Posterior vena cava (tissue), 2 donors: Measurements from ENCODE around the gene UPK2. TPM values are rescaled to one million over a fixed set of nuclear protein-coding genes. Genes with fewer than 3 reads are reported as not detected.

ENCODE experiments used
- microRNA-seq, 2 donors: library from miRNA; unstranded; fragments of <30 nt; microRNA quantifications; one replicate each; pipeline ENCODE4 v1.2.0, GENCODE V29; 2020 to 2021; ENCODE audit warnings: borderline microRNAs expressed in 2 of 2
- total RNA-seq, 2 donors: library from RNA; stranded (reverse); fragmentation: NEBNext Ultra II Directional; extraction: Animal tissue kit (Norgen Biotek cat#: 25700); gene quantifications; one replicate each; pipeline ENCODE4 v1.2.1, GENCODE V29; 2021
- donor health status: DM: yes; HTN: yes; CAD: no.
- donor health status: DM: yes; HTN: yes; CAD: no.

Gene UPK2
- total RNA-seq, 2 donors from 2014 or later = not detected

Small RNAs within 50 kb of the gene (microRNA-seq; reads per million reads assigned to microRNA genes)
- gene MIR4492 = 0 to 0.32 reads per million in 2 donors

Other genes with a start within 250 kb of the UPK2 start
- 100 to 1,000 TPM; 104 to 117 TPM for gene DDX6, start 165.1 kb upstream of the UPK2 start, total RNA-seq
- gene CXCR5, start 72.4 kb upstream of the UPK2 start, total RNA-seq = under 1 TPM in 1 of 2 donors, not detected in 1; 0.10 TPM
- 10 to 100 TPM; 89.2 to 89.5 TPM for gene BCL9L, start 30.4 kb upstream of the UPK2 start, total RNA-seq
- gene FOXR1, start 15.5 kb downstream of the UPK2 start, total RNA-seq = not detected
- 10 to 100 TPM; 27.8 TPM for gene CENATAC, start 41.8 kb downstream of the UPK2 start, total RNA-seq
- 100 to 1,000 TPM; 741 to 816 TPM for gene RPS25, start 62.0 kb downstream of the UPK2 start, total RNA-seq
- gene TRAPPC4, start 62.5 kb downstream of the UPK2 start, total RNA-seq = 10 to 100 TPM; 45.4 to 49.9 TPM
- gene SLC37A4, start 74.6 kb downstream of the UPK2 start, total RNA-seq = 1 to 10 TPM; 6.0 to 7.8 TPM
- 100 to 1,000 TPM; 110 to 128 TPM for gene HYOU1, start 100.9 kb downstream of the UPK2 start, total RNA-seq
- 10 to 100 TPM; 24.8 to 26.6 TPM for gene VPS11, start 111.5 kb downstream of the UPK2 start, total RNA-seq
- 10 to 100 TPM; 16.8 to 21.1 TPM for gene HMBS, start 128.6 kb downstream of the UPK2 start, total RNA-seq
- 10 to 100 TPM; 23.8 to 24.2 TPM for gene DPAGT1, start 145.6 kb downstream of the UPK2 start, total RNA-seq
- gene C2CD2L, start 151.0 kb downstream of the UPK2 start, total RNA-seq = 1 to 10 TPM; 7.4 to 8.5 TPM
- gene HINFP, start 165.3 kb downstream of the UPK2 start, total RNA-seq = 10 to 100 TPM; 10.8 to 13.4 TPM
- gene ABCG4, start 192.8 kb downstream of the UPK2 start, total RNA-seq = under 1 TPM; 0.23 to 0.43 TPM
- gene NLRX1, start 212.4 kb downstream of the UPK2 start, total RNA-seq = 10 to 100 TPM; 14.9 to 23.9 TPM
- gene NHERF4, start 229.2 kb downstream of the UPK2 start, total RNA-seq = under 1 TPM in 1 of 2 donors, not detected in 1; 0.14 TPM